ENCODE results near the gene RBM4B.

- no peak for TF ChIP-seq REST (IDR thresholded peaks at IDR 0.05; ENCODE audit: insufficient read depth in 1 of 2, low read depth in 2 of 2, low read length in 2 of 2)
- TF ChIP-seq SIN3A (IDR thresholded peaks at IDR 0.05; ENCODE audit: borderline replicate concordance, insufficient read depth, low read length): no peak
Observed at GRCh38 chr11:66653123-66653522, 24.6 kb downstream of the RBM4B start.

All from PFSK-1 (cell line).